ENCODE measurements around the gene RNF8. TPM values are rescaled to one million over a fixed set of nuclear protein-coding genes. Genes with fewer than 3 reads are reported as not detected.
A peak's percentile ranks its signal among the peaks of the same experiment; 100 is the strongest.

The RNF8 gene
- total and polyA plus RNA-seq, 9 of the 15 experiments (the other 6 are each of a cell fraction or from before 2014, with no cell fraction given), result 10.6 to 47.0 (median 37.5) TPM

DNA sequence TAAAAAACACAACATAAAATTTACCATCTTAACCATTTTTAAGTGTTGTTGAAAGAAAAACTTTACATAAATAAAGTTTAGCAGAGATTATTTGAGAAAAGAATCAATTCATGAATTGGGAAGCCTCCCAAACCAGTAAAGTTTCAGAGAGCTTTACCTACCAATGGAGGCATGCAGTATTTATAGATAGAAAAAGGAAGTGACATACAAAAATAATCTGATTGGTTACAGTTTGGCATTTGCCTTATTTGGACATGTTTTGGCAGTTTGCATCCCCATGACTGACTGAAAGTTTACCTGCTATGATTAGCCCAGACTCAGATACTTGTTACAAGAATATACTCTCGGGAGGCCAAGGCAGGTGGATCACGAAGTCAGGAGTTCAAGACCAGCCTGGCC lies 75.6 kb downstream of the RNF8 start (continued):
- TF ChIP-seq JUND (IDR thresholded peaks at IDR 0.05; ENCODE audit: borderline replicate concordance, low read depth, low read length) (no peak), JUND (tag; IDR thresholded peaks at IDR 0.05; ENCODE audit: borderline replicate concordance, low read depth, low read length) (no peak), KAT2B (IDR thresholded peaks at IDR 0.05; ENCODE audit: low read depth, low read length) (no peak), POLR2A (conservative IDR thresholded peaks at IDR 0.05) (peak; percentile 48; the same call in 1 of the 2 replicates), STAT5B (CRISPR knock-in tag; IDR thresholded peaks at IDR 0.05) (no peak), SRSF1 (IDR thresholded peaks at IDR 0.05; ENCODE audit: low read depth, low read length) (no peak), REST (IDR thresholded peaks at IDR 0.05; ENCODE audit: borderline replicate concordance) (no peak), REST (CRISPR knock-in tag; IDR thresholded peaks at IDR 0.05; ENCODE audit: low read depth) (no peak), POLR2H (tag; IDR thresholded peaks at IDR 0.05; ENCODE audit: low read depth) (peak; percentile 52; the same call in 1 of the 2 replicates), GATAD2B (IDR thresholded peaks at IDR 0.05; ENCODE audit: borderline replicate concordance) (0 out of 2 replicates have a peak, but pooled peaks have one; percentile 5), ZNF609 (CRISPR knock-in tag; IDR thresholded peaks at IDR 0.05; ENCODE audit: borderline replicate concordance) (no peak), ZC3H8 (IDR thresholded peaks at IDR 0.05) (no peak), BRCA1 (IDR thresholded peaks at IDR 0.05) (no peak), BRCA1 (CRISPR knock-in tag; IDR thresholded peaks at IDR 0.05) (no peak), POLR2AphosphoS2 (IDR thresholded peaks at IDR 0.05; ENCODE audit: low read length) (no peak)
- TF ChIP-seq, protein P1, sequence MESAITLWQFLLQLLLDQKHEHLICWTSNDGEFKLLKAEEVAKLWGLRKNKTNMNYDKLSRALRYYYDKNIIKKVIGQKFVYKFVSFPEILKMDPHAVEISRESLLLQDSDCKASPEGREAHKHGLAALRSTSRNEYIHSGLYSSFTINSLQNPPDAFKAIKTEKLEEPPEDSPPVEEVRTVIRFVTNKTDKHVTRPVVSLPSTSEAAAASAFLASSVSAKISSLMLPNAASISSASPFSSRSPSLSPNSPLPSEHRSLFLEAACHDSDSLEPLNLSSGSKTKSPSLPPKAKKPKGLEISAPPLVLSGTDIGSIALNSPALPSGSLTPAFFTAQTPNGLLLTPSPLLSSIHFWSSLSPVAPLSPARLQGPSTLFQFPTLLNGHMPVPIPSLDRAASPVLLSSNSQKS (CRISPR knock-in tag; IDR thresholded peaks at IDR 0.05), result no peak
